Upper lobe of right lung (tissue), 1 donor: ENCODE measurements around the gene LHFPL3. TPM values are rescaled to one million over a fixed set of nuclear protein-coding genes. Genes with fewer than 3 reads are reported as not detected.
A peak's percentile ranks its signal among the peaks of the same experiment; 100 is the strongest.

Experiments used
- ATAC-seq: fragments of 200-7000 bp; cut with Tn5 transposase; one replicate; pipeline ENCODE4 v1.9.1; 2020; ENCODE audit warnings: mild to moderate bottlenecking, moderate library complexity
- DNase-seq: peaks from one replicate; pipeline ENCODE4 v3.0.0-alpha.2; 2020
- H3K27ac ChIP-seq: fragments of 200-600 bp; one replicate; pipeline ENCODE4 v1.8.0; 2022
- H3K27me3 ChIP-seq: fragments of 200-600 bp; one replicate; pipeline ENCODE4 v1.8.0; 2022; ENCODE audit warnings: mild to moderate bottlenecking
- H3K36me3 ChIP-seq: fragments of 200-600 bp; one replicate; pipeline ENCODE4 v1.8.0; 2022
- H3K4me1 ChIP-seq: fragments of 200-600 bp; one replicate; pipeline ENCODE4 v1.8.0; 2022
- H3K4me3 ChIP-seq: fragments of 200-600 bp; one replicate; pipeline ENCODE4 v1.8.0; 2022; ENCODE audit warnings: mild to moderate bottlenecking
- H3K9me3 ChIP-seq: fragments of 200-600 bp; one replicate; pipeline ENCODE4 v1.8.0; 2022
- CTCF ChIP-seq: fragments of 200-600 bp; IDR thresholded peaks from one replicate; pipeline ENCODE4 v1.8.0; 2022; ENCODE audit warnings: antibody characterized with exemption
- intact Hi-C: fragments of 100-400 bp; cut with DNase I; formaldehyde crosslinking; loops from one replicate; pipeline ENCODE4 v1.11.0; 2022
- total RNA-seq: library from RNA; stranded (reverse); fragmentation: NEBNext Ultra II Directional; extraction: Animal tissue kit (Norgen Biotek cat#: 25700); gene quantifications from one replicate; pipeline ENCODE4 v1.2.1, GENCODE V29; 2021
- donor health status: DM: no; HTN: yes; CAD: no; lungs with severe emphysema.

The LHFPL3 gene
- total RNA-seq, 1 donor from 2014 or later = not detected

GRCh38 chr7:104823177-104823576 lies 494.8 kb downstream of the LHFPL3 start:
- Histone ChIP-seq H3K4me3 (no peak overlapping the region), H3K27ac (no peak overlapping the region), H3K9me3 (no peaks in the 10 kb centered on the region), H3K27me3 (no peaks in the 10 kb centered on the region), H3K4me1 (no peaks in the 10 kb centered on the region), H3K36me3 (no peaks in the 10 kb centered on the region)
- ATAC-seq (no peak), DNase-seq (no peak)
- TF ChIP-seq CTCF = no peak
- intact Hi-C loops = no loop called here

GRCh38 chr7:104825099-104825498 lies 496.7 kb downstream of the LHFPL3 start:
- Histone ChIP-seq H3K4me1 (no peaks in the 10 kb centered on the region), H3K36me3 (no peaks in the 10 kb centered on the region), H3K4me3 (no peak overlapping the region), H3K27me3 (no peaks in the 10 kb centered on the region), H3K9me3 (no peaks in the 10 kb centered on the region), H3K27ac (no peak overlapping the region)
- TF ChIP-seq CTCF = no peak
- ATAC-seq (no peak), DNase-seq (no peak)
- intact Hi-C loops = no loop called here

- peak; percentile 25 for ATAC-seq
- H3K36me3 ChIP-seq = no peaks in the 10 kb centered on the region
- H3K27ac ChIP-seq = no peak overlapping the region
Observed at GRCh38 chr7:104826135-104826534, 497.7 kb downstream of the LHFPL3 start.

GRCh38 chr7:104836976-104837375 lies 508.6 kb downstream of the LHFPL3 start:
- TF ChIP-seq CTCF = no peak
- intact Hi-C loops = no loop called here
- peaks cover 5% of the 10 kb centered on the region for H3K27me3 ChIP-seq
- ATAC-seq (no peak), DNase-seq (no peak)
- no peaks in the 10 kb centered on the region for H3K36me3 ChIP-seq
- H3K9me3 ChIP-seq = no peaks in the 10 kb centered on the region
- H3K4me3 ChIP-seq = no peak overlapping the region
- no peak overlapping the region for H3K27ac ChIP-seq
- H3K4me1 ChIP-seq = no peaks in the 10 kb centered on the region

More at GRCh38 chr7:104826135-104826534, 497.7 kb downstream of the LHFPL3 start:
- intact Hi-C loops = no loop called here
- TF ChIP-seq CTCF = no peak
- Histone ChIP-seq H3K27me3 (no peaks in the 10 kb centered on the region), H3K9me3 (no peaks in the 10 kb centered on the region), H3K4me1 (no peaks in the 10 kb centered on the region), H3K4me3 (no peak overlapping the region)
- no peak for DNase-seq

GRCh38 chr7:104838537-104839299 lies 510.3 kb downstream of the LHFPL3 start:
- ATAC-seq (no peak), DNase-seq (no peak)
- no peak overlapping the region for H3K4me3 ChIP-seq
- H3K9me3 ChIP-seq = no peaks in the 10 kb centered on the region
- intact Hi-C loops = no loop called here
- H3K27me3 ChIP-seq = peaks cover 5% of the 10 kb centered on the region
- no peaks in the 10 kb centered on the region for H3K4me1 ChIP-seq
- H3K27ac ChIP-seq = no peak overlapping the region
- H3K36me3 ChIP-seq = no peaks in the 10 kb centered on the region
- no peak for TF ChIP-seq CTCF

- H3K4me1 ChIP-seq = no peaks in the 10 kb centered on the region
- no peaks in the 10 kb centered on the region for H3K9me3 ChIP-seq
- DNase-seq (no peak), ATAC-seq (no peak)
- peaks cover 5% of the 10 kb centered on the region for H3K27me3 ChIP-seq
- no peaks in the 10 kb centered on the region for H3K36me3 ChIP-seq
- intact Hi-C loops = no loop called here
- no peak for TF ChIP-seq CTCF
- no peak overlapping the region for H3K4me3 ChIP-seq
- no peak overlapping the region for H3K27ac ChIP-seq
Observed at GRCh38 chr7:104839842-104840241, 511.4 kb downstream of the LHFPL3 start.
